Thoracic aorta (tissue), 2 donors: Measurements from ENCODE around the gene NEU1. TPM values are rescaled to one million over a fixed set of nuclear protein-coding genes. Genes with fewer than 3 reads are reported as not detected.
A peak's percentile ranks its signal among the peaks of the same experiment; 100 is the strongest.
"Not testable (repeated sequence)": the region's sequence is repeated elsewhere in the genome, so short reads cannot be mapped to it uniquely, and the experiment has no call there.

ENCODE experiments used
- ATAC-seq: fragments of 150-250 bp; one replicate; pipeline ENCODE4 v1.8.0; 2017; ENCODE audit warnings: low read depth; ENCODE audit not compliant: insufficient number of reproducible peaks, low FRiP score
- DNase-seq: peaks from one replicate; pipeline ENCODE4 v3.0.0-alpha.2; 2020; ENCODE audit warnings: low spot score
- H3K27ac ChIP-seq, 2 donors: fragments of 200-600 bp; sonication (generic); 1 replicate in 1 of 2; 2 replicates in 1 of 2; pipeline ENCODE4 v1.5.1; 2016; ENCODE audit warnings: mild to moderate bottlenecking in 2 of 2, moderate library complexity in 2 of 2
- H3K27me3 ChIP-seq: fragments of 200-600 bp; sonication (generic); replicated peaks from 2 replicates; pipeline ENCODE4 v1.6.0; 2016; ENCODE audit warnings: mild to moderate bottlenecking; ENCODE audit not compliant: insufficient read depth
- H3K36me3 ChIP-seq: fragments of 200-600 bp; sonication (generic); one replicate; pipeline ENCODE4 v1.5.1; 2016
- H3K4me1 ChIP-seq, 2 donors: fragments of 200-600 bp; sonication (generic); 1 replicate in 1 of 2; 2 replicates in 1 of 2; pipeline versions ENCODE4 v1.5.1 to v1.6.0; 2016; ENCODE audit warnings: low read depth in 2 of 2, mild to moderate bottlenecking in 1 of 2; ENCODE audit not compliant: control insufficient read depth in 1 of 2
- H3K4me3 ChIP-seq: fragments of 200-600 bp; sonication (generic); 2 replicates; pipeline ENCODE4 v1.5.1; 2016; ENCODE audit warnings: mild to moderate bottlenecking
- H3K9me3 ChIP-seq: fragments of 200-600 bp; sonication (generic); 2 replicates; pipeline ENCODE4 v1.5.1; 2016
- total RNA-seq, 2 donors: library from RNA; depleted of rRNA; stranded (reverse); fragments of >200 nt; gene quantifications; one replicate each; pipeline versions ENCODE4 v1.1.0 to v1.2.3, GENCODE V29; 2016
- TF ChIP-seq, protein P1 (sequence below): fragments of 200-600 bp; sonication (generic); IDR thresholded peaks from one replicate; pipeline ENCODE4 v1.5.1; 2019; ENCODE audit warnings: antibody characterized with exemption

Gene NEU1
- total RNA-seq, 2 donors from 2014 or later = 26.0 to 35.2 TPM

DNA sequence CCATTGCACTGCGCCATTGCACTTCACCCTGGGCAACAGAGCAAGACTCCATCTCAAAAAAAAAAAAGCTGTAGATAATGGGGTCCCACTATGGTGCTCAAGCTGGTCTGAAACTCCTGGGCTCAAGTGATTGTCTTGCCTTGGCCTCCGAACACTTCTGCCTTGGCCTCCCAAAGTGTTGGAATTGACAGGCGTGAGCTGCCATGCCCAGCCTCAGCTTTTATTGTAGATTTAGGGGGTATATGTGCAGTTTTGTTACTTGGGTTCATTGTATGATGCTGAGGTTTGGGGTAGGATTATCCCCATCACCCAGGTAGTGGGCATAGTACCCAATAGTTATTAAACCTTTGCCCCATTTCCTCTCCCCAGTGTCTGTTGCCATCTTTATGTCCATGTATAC, 23.7 kb downstream of the NEU1 start:
- H3K4me3 ChIP-seq = no peak overlapping the region
- no peak overlapping the region for H3K27ac ChIP-seq
- peaks cover 40% of the 10 kb centered on the region for H3K36me3 ChIP-seq
- no peak for DNase-seq
- TF ChIP-seq, protein P1, sequence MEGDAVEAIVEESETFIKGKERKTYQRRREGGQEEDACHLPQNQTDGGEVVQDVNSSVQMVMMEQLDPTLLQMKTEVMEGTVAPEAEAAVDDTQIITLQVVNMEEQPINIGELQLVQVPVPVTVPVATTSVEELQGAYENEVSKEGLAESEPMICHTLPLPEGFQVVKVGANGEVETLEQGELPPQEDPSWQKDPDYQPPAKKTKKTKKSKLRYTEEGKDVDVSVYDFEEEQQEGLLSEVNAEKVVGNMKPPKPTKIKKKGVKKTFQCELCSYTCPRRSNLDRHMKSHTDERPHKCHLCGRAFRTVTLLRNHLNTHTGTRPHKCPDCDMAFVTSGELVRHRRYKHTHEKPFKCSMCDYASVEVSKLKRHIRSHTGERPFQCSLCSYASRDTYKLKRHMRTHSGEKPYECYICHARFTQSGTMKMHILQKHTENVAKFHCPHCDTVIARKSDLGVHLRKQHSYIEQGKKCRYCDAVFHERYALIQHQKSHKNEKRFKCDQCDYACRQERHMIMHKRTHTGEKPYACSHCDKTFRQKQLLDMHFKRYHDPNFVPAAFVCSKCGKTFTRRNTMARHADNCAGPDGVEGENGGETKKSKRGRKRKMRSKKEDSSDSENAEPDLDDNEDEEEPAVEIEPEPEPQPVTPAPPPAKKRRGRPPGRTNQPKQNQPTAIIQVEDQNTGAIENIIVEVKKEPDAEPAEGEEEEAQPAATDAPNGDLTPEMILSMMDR = no peak
- no peaks in the 10 kb centered on the region for H3K27me3 ChIP-seq
- ATAC-seq = no peak
- peaks cover 33 to 35% of the 10 kb centered on the region in 2 donors for H3K4me1 ChIP-seq
- no peaks in the 10 kb centered on the region for H3K9me3 ChIP-seq

DNA sequence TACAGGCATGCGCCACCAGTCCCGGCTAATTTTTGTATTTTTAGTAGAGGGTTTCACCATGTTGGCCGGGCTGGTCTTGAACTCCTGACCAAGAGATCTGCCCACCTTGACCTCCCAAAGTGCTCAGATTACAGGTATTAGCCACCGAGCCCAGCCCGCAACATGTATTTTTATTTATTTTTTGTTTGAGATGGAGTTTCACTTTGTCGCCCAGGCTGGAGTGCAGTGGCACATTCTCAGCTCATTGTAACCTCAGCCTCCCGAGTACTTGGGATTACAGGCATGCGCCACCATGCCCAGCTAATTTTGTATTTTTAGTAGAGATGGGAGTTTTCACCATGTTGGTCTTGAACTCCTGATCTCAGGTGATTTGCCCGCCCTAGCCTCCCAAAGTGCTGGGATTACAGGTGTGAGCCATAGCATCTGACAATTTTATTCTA, 24.5 kb downstream of the NEU1 start:
- H3K27me3 ChIP-seq, H3K9me3 ChIP-seq, H3K27ac ChIP-seq, DNase-seq, ATAC-seq: not testable (repeated sequence)
- H3K4me1 ChIP-seq = peaks cover 35 to 40% of the 10 kb centered on the region in 2 donors
- peak overlapping the region; percentile 98 for H3K4me3 ChIP-seq
- H3K36me3 ChIP-seq = peaks cover 40% of the 10 kb centered on the region

DNA sequence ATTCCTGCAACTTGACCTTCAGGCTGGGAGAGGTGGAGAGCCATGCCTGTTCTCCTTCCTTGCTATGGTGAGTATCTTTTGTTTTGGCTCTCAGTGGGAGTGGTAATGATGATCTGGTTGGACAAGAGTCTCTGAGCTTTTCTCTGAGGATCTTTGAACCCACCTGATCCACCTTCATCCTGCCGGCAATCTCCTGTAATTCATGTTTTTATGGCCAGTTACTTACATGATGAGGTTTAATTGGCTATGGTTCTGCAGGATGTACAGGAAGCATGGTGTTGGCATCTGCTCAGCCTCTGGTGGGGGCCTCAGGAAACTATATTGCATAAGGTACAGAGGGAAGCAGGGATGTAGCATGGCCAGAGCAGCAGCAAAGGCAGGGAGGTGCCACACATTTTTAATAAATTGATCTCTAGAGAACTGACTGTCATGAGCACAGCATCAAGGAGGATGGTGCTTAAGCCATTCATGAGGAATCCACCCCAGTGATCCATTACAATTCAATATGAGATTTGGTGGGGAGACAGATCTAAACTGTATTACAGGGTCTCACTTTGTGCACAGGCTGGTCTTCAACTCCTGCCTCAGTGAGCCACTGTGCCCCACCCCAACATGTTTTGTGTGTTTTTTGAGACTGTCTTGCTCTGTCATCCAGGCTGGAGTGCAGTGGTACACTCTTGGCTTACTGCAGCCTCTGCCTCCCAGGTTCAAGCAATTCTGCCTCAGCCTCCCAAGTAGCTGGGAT, 25.1 kb downstream of the NEU1 start:
- ATAC-seq (no peak), DNase-seq (no peak)
- Histone ChIP-seq H3K27ac (peak overlapping the region; percentile 27 to 92), H3K36me3 (peaks cover 40% of the 10 kb centered on the region), H3K4me3 (peak overlapping the region; percentile 98), H3K4me1 (peaks cover 35 to 40% of the 10 kb centered on the region in 2 donors), H3K9me3 (no peaks in the 10 kb centered on the region), H3K27me3 (no peaks in the 10 kb centered on the region)
- TF ChIP-seq, protein P1 = no peak

DNA sequence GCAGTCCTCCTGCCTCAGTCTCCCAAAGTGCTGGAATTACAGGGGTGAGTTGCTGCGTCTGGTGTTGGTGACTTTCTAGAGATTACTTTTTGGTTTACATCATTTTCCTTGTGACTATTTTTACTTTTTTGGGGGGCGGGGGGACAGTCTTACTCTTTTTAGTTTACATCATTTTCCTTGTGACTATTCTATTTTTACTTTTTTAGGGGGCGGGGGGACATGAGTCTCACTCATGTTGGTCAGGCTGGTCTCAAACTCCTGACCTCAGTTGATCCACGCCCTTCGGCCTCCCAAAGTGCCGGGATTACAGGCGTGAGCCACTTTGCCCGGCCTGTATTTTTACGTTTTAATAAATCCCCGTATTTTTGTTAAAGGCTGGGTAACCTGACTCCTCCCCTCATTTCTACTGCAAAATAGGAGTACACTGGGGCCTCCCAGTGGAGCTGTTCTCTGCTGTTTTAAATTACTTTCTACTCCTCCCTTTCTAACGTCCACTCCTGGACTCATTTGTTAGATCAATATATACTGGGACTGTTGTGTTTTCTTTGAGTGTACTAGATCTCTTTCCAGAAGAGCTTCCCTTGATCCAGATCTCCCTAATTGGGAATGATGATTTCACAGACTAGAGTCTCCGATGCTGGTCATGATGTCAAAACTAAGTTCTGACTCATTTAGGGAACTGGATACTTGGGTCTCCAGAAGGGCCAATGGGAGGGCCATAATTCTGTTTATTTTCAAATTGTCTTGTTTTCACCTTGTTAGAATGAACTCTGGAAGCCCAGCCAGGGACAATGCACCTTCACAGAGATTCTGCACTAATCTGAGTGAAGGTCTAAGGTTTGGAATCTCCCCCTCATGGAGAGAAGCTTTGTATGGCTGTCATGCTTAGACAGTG, 25.9 kb downstream of the NEU1 start:
- peaks cover 40% of the 10 kb centered on the region for H3K36me3 ChIP-seq
- ATAC-seq (no peak), DNase-seq (no peak)
- TF ChIP-seq, protein P1 = no peak
- H3K4me3 ChIP-seq = peak overlapping the region; percentile 98
- no peaks in the 10 kb centered on the region for H3K27me3 ChIP-seq
- no peaks in the 10 kb centered on the region for H3K9me3 ChIP-seq
- peaks cover 35 to 46% of the 10 kb centered on the region in 2 donors for H3K4me1 ChIP-seq
- peak overlapping the region; percentile 27 to 92 for H3K27ac ChIP-seq

DNA sequence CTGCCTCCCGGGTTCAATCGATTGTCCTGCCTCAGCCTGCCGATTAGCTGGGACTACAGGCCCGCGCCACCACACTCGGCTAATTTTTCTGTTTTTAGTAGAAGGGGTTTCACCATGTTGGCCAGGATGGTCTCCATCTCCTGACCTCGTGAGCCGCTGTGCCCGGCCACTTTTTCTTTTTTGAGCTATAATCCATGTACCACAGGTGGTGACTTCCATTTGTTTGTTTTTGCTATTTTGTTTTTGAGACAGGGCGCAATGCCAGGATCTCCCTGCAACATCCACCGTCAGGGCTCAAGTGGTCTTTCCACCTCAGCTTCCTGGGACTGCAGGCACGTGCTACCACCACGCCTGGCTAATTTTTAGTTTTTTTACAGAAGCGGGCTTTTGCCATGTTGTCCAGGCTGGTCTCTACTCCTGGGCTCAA, 26.6 kb downstream of the NEU1 start:
- peaks cover 40% of the 10 kb centered on the region for H3K36me3 ChIP-seq
- TF ChIP-seq, protein P1 = no peak
- H3K27me3 ChIP-seq = no peaks in the 10 kb centered on the region
- no peak for DNase-seq
- peak overlapping the region; percentile 98 for H3K4me3 ChIP-seq
- no peak for ATAC-seq
- peaks cover 41 to 52% of the 10 kb centered on the region in 2 donors for H3K4me1 ChIP-seq
- H3K9me3 ChIP-seq = no peaks in the 10 kb centered on the region
- peak overlapping the region; percentile 27 to 92 for H3K27ac ChIP-seq
